NCI-H460 (cell line): ENCODE data around the gene MPL. TPM values are rescaled to one million over a fixed set of nuclear protein-coding genes. Genes with fewer than 3 reads are reported as not detected.
"Not testable (repeated sequence)": the region's sequence is repeated elsewhere in the genome, so short reads cannot be mapped to it uniquely, and the experiment has no call there.

ENCODE experiments used
- DNase-seq: peaks from one replicate; pipeline ENCODE4 v3.0.0-alpha.2; 2016; ENCODE audit warnings: low read depth; ENCODE audit errors: extremely low read depth
- total RNA-seq: library from RNA; depleted of rRNA; stranded (reverse); fragments of >200 nt; shearing (Covaris generic); gene quantifications from 2 replicates; pipeline ENCODE4 v1.2.3, GENCODE V29; 2014

The MPL gene
- total RNA-seq, 1 experiment from 2014 or later, result not detected

GRCh38 chr1:43369779-43370178 is 32.2 kb downstream of the MPL start:
- DNase-seq, result not testable (repeated sequence)

GRCh38 chr1:43370564-43370963 is 32.9 kb downstream of the MPL start:
- no peak for DNase-seq

- no peak for DNase-seq
Measured at GRCh38 chr1:43372172-43372571, 34.6 kb downstream of the MPL start.

GRCh38 chr1:43373066-43373940 is 35.7 kb downstream of the MPL start:
- peak; percentile 54 for DNase-seq

GRCh38 chr1:43376723-43377235 is 39.2 kb downstream of the MPL start:
- no peak for DNase-seq

- DNase-seq, result no peak
Measured at GRCh38 chr1:43377831-43378230, 40.2 kb downstream of the MPL start.

GRCh38 chr1:43379476-43379875 is 41.9 kb downstream of the MPL start:
- no peak for DNase-seq

GRCh38 chr1:43381612-43382011 is 44.0 kb downstream of the MPL start:
- DNase-seq, result no peak

- DNase-seq, result no peak
Measured at GRCh38 chr1:43382027-43382779, 44.6 kb downstream of the MPL start.

GRCh38 chr1:43383449-43383848 is 45.8 kb downstream of the MPL start:
- no peak for DNase-seq

- DNase-seq, result no peak
Measured at GRCh38 chr1:43386676-43387075, 49.1 kb downstream of the MPL start.

- no peak for DNase-seq
Measured at GRCh38 chr1:43387976-43388599, 50.5 kb downstream of the MPL start.

GRCh38 chr1:43388613-43389012 is 51.0 kb downstream of the MPL start:
- DNase-seq, result no peak

- peak; percentile 92 for DNase-seq
Measured at GRCh38 chr1:43389326-43390313, 52.0 kb downstream of the MPL start, which contains the start of the genes MED8 and SZT2. Gene MED8 (minus strand): TSS chr1:43389800. CDS start chr1:43389764, 36 bp downstream. Gene SZT2 (plus strand): TSS chr1:43389899. CDS start chr1:43389969, 70 bp downstream.

GRCh38 chr1:43392702-43393101 is 55.1 kb downstream of the MPL start:
- DNase-seq, result no peak

GRCh38 chr1:43395523-43395922 is 57.9 kb downstream of the MPL start:
- DNase-seq, result no peak

- no peak for DNase-seq
Measured at GRCh38 chr1:43396059-43396458, 58.4 kb downstream of the MPL start.

- no peak for DNase-seq
Measured at GRCh38 chr1:43398227-43398626, 60.6 kb downstream of the MPL start.

- DNase-seq, result not testable (repeated sequence)
Measured at GRCh38 chr1:43400441-43400840, 62.8 kb downstream of the MPL start.
